ENCODE results near the gene CIAO2B. TPM values are rescaled to one million over a fixed set of nuclear protein-coding genes. Genes with fewer than 3 reads are reported as not detected.

CIAO2B gene
- total RNA-seq: 100 to 1,000 TPM; 105 to 146 TPM

GRCh38 chr16:66934138-66934838 lies at the start of gene CIAO2B:
TSS of gene CIAO2B (minus strand) at chr16:66934402. CDS start at chr16:66934364, 38 bp downstream.
- DNase-seq: peak; percentile 92
- intact Hi-C loops (cut with DNase I): loop anchor here (5.0 kb wide), 1 partner anchor 37 kb away; no protein-coding TSS in a partner anchor
- Histone ChIP-seq H3K9me3 (no peaks in the 10 kb centered on the region), H3K4me3 (peak within 1 kb of the TSS; percentile 94), H3K36me3 (no peaks in the 10 kb centered on the region), H3K9ac (ENCODE audit: low read depth in 2 of 2, low read length in 2 of 2) (peak within 1 kb of the TSS; percentile 97 to 99), H3K27me3 (no peaks in the 10 kb centered on the region), H3K27ac (peak within 1 kb of the TSS; percentile 86), H3K4me1 (peaks cover 20% of the 10 kb centered on the region)
- TF ChIP-seq CTCF (IDR thresholded peaks at IDR 0.05): no peak

GRCh38 chr16:66983033-66983432 lies 48.8 kb upstream of the CIAO2B start:
- Histone ChIP-seq H3K9me3 (no peaks in the 10 kb centered on the region), H3K27ac (no peak overlapping the region), H3K4me3 (no peak overlapping the region), H3K36me3 (no peaks in the 10 kb centered on the region), H3K27me3 (no peaks in the 10 kb centered on the region), H3K4me1 (no peaks in the 10 kb centered on the region), H3K9ac (ENCODE audit: low read depth in 2 of 2, low read length in 2 of 2) (no peak overlapping the region)
- no peak for DNase-seq
- no peak for TF ChIP-seq CTCF (IDR thresholded peaks at IDR 0.05)
- intact Hi-C loops (cut with DNase I): no loop called here

GRCh38 chr16:66979011-66979717 lies 45.0 kb upstream of the CIAO2B start:
- DNase-seq: no peak
- Histone ChIP-seq H3K36me3 (no peaks in the 10 kb centered on the region), H3K9ac (ENCODE audit: low read depth in 2 of 2, low read length in 2 of 2) (no peak overlapping the region), H3K4me1 (no peaks in the 10 kb centered on the region), H3K27me3 (no peaks in the 10 kb centered on the region), H3K9me3 (no peaks in the 10 kb centered on the region), H3K27ac (no peak overlapping the region), H3K4me3 (no peak overlapping the region)
- intact Hi-C loops (cut with DNase I): loop anchor here (5.0 to 10.0 kb wide), 2 partner anchors 178 to 206 kb away; partner anchors contain the start of genes FBXL8, MATCAP1 and TRADD
- TF ChIP-seq CTCF (IDR thresholded peaks at IDR 0.05): no peak

GRCh38 chr16:66977341-66978113 lies 43.3 kb upstream of the CIAO2B start:
- no peaks in the 10 kb centered on the region for H3K9me3 ChIP-seq
- H3K27ac ChIP-seq: no peak overlapping the region
- no peak overlapping the region for H3K9ac ChIP-seq (ENCODE audit: low read depth in 2 of 2, low read length in 2 of 2)
- peak; percentile 93 for TF ChIP-seq CTCF (IDR thresholded peaks at IDR 0.05)
- H3K4me3 ChIP-seq: no peak overlapping the region
- no peaks in the 10 kb centered on the region for H3K4me1 ChIP-seq
- intact Hi-C loops (cut with DNase I): loop anchor here (5.0 to 10.0 kb wide), 2 partner anchors 180 to 207 kb away; partner anchors contain the start of genes FBXL8, MATCAP1 and TRADD
- H3K27me3 ChIP-seq: no peaks in the 10 kb centered on the region
- DNase-seq: peak; percentile 93
- no peaks in the 10 kb centered on the region for H3K36me3 ChIP-seq

GRCh38 chr16:66976746-66977145 lies 42.5 kb upstream of the CIAO2B start:
- no peak for TF ChIP-seq CTCF (IDR thresholded peaks at IDR 0.05)
- Histone ChIP-seq H3K36me3 (no peaks in the 10 kb centered on the region), H3K4me3 (no peak overlapping the region), H3K27me3 (no peaks in the 10 kb centered on the region), H3K27ac (no peak overlapping the region), H3K9me3 (no peaks in the 10 kb centered on the region), H3K4me1 (no peaks in the 10 kb centered on the region), H3K9ac (ENCODE audit: low read depth in 2 of 2, low read length in 2 of 2) (no peak overlapping the region)
- no peak for DNase-seq
- intact Hi-C loops (cut with DNase I): loop anchor here (5.0 to 10.0 kb wide), 2 partner anchors 181 to 208 kb away; partner anchors contain the start of genes FBXL8, MATCAP1 and TRADD
